GM12891 (cell line): ENCODE measurements around the gene PHKA1.

ENCODE experiments used
- POLR2A ChIP-seq: IDR thresholded peaks from 2 replicates; pipeline ENCODE4 v1.6.1; 2011; ENCODE audit warnings: low read depth, low read length, control low read depth
- POLR2AphosphoS5 ChIP-seq: IDR thresholded peaks from 2 replicates; pipeline ENCODE4 v1.6.1; 2011; ENCODE audit warnings: low read depth, low read length, control low read depth
- POU2F2 ChIP-seq: IDR thresholded peaks from 2 replicates; pipeline ENCODE4 v1.6.1; 2011; ENCODE audit warnings: low read depth, mild to moderate bottlenecking, control low read depth, low read length, moderate library complexity

GRCh38 chrX:72694170-72694569 lies 19.9 kb downstream of the PHKA1 start:
- TF ChIP-seq POLR2AphosphoS5 = no peak
- no peak for TF ChIP-seq POLR2A
- no peak for TF ChIP-seq POU2F2
